Measurements from ENCODE around the gene ST8SIA3.

ST8SIA3 gene, protein sequence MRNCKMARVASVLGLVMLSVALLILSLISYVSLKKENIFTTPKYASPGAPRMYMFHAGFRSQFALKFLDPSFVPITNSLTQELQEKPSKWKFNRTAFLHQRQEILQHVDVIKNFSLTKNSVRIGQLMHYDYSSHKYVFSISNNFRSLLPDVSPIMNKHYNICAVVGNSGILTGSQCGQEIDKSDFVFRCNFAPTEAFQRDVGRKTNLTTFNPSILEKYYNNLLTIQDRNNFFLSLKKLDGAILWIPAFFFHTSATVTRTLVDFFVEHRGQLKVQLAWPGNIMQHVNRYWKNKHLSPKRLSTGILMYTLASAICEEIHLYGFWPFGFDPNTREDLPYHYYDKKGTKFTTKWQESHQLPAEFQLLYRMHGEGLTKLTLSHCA

DNA sequence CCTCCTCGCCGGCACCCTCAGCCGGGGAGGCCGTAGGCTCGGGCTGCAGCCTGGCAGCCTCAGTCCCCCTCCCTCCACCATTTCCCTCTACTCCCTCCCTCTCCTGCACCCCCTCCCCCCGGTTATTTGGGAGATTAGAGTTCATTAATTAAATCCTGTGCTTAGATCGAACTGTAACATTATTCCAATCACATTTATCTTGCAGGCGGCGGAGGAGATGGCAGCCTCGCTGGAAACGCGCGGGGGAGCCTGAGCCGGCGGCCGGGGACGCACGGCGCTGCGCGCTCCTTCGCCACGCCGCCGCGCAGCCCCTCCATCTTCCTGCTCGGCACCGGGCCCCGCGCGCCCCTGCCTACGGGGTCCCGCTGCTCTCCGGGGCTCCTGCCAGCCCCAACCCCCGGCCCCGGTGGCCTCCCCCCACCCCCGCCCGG, at the start of gene ST8SIA3:
Gene ST8SIA3 (plus strand): TSS at position 287 of the 431 bp plus-strand sequence. CDS start 290 bp downstream, outside the sequence.
- no peak for DNase-seq

DNA sequence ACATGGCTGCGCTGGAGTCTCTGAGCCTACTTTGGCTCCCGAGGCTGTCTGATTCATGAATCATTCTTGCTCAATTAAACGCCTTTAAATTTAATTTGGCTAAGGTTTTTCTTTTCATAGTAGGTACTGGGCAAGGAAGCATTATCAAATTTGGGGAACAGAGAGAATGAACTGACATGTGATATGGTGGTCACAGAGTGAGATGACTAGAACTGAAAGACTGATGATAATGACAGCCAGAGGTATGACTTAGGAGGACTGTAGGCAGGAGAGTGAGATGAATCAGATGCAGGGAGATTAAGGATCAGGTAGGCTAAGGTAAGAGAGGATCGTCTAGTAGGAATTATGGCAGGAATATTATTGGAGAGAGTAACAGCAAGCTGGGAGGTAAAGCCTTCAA, 40.9 kb upstream of the ST8SIA3 start:
- DNase-seq = no peak

DNA sequence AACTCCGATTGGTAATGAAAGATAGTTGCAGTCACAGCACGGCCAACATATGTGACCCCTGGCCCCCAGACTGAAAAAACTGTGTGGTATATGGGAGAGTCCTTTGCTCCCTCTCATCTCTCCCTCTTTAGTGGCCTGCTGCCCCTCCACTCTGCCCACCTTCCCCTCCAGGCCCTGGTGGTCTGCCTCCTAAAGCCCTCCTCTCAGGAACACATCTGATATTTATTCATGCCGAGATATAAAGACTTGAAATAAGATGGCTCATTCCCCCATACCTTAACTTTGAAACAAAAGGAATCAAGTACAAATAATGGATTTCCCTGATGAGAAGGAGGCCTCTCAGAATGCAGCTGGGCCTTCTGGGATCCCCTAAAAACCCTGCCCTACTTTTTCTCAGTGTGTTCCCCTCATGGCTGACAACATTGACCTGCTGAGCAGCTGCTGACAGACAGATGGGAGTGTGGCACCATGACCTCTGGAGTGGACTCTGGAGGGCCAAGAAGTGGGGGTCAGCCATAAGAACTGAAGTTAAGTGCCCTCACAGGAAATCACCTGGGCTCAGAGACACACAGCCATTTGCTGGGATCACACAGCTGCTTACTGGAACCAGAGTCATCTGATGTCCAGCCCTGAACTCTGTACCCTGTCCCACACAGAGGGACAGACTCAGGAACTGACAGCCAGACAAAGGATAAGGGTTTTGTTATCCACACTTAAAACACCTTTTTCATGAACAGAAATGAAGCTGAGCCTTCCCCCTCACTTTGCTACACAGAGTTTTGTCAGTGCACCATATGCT, 39.8 kb upstream of the ST8SIA3 start:
- no peak for DNase-seq

DNA sequence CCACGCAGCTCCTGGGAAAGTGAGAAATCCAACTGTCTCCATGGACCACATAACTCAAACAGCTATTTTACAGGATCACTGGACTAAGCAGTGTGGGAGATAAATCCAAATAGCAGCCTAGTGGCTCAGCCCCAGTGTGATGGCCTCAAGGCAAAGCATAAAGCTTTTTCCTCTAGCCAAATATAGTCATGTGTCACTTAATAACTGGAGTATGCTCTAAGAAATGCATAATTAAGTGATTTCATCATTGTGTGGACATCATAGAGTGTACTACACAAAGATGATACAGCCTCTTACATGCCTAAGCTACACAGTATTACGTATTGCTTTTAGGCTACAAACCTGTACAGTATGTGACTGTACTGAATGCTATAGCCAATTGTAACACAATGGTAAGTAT, 31.8 kb upstream of the ST8SIA3 start:
- DNase-seq = no peak

DNA sequence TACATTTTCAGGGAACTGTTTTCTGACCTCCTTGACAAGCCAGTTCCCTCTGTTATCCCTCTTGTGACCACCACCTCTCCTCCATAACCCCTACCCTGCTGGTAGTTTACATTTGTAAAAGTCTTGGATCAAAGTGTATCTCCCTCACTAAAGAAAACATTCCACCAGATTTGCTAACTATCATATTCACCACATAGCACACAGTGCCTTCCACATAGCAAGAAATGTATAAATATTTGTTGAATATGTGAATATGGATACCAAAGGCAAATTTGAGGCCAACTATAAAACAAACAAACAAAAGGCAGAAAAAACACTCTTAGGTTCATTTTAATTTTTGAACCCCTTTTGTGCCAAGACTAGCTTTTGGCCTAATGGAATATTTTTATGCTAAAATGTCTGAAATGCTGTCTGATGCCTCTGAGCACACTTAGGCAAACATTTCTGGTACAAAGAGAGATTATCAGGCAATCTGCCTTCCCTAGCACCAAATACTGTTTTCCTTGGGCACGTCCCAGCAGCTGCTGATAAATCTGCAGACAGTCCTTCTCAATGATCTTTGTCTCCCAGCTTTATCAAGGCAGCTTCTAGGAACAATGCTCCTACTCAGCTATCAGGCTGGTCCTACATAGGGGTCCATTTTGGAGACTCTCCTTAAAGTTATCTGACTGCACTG, 26.7 kb upstream of the ST8SIA3 start:
- no peak for DNase-seq

DNA sequence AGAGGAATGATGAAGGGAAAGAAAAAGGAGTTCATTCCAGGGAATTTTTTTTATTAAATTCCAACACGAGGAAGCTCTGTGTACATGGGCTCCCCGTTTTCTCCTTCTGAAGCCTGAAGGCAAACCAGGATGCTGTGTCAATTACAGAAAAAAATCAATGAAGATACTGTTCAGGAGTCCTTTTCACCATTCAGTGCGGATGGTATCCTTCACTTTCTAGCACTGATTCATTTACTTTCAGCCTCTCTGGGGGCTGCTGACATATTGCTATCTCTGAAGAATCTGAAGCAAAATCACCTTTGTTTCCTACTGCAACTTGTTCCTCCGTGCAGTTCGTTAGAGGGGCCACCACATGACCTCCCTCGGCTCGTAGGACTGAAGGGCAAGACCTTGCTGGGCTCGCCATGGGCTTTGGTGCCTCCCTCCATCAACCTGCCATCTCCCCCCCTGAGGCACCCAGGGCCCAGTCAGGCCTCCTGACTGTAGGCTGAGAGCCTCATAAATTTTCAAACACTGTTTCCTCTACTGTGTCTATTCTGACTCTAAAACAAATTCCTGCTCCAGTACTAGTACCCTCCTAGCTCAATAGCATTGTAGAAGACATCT, 25.5 kb upstream of the ST8SIA3 start:
- no peak for DNase-seq

DNA sequence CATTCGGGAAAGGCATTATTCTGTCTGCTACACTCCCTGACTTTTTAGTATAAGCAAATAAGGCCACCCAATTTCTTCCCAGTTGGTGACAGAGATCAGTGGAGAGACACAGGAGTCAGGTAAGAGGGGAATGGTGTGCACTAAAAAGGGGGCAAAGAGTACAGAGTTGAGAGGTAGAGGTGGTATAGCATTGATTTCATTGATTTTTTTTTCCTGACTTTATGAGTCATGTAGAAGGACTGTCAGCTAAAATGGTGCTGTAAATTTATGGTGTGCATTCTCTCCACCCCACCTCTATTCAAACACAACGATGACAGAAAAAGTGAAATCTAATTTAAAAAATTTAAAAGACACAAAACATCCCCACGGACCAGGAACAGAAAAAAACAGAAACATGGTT, 23.7 kb upstream of the ST8SIA3 start:
- DNase-seq = no peak

DNA sequence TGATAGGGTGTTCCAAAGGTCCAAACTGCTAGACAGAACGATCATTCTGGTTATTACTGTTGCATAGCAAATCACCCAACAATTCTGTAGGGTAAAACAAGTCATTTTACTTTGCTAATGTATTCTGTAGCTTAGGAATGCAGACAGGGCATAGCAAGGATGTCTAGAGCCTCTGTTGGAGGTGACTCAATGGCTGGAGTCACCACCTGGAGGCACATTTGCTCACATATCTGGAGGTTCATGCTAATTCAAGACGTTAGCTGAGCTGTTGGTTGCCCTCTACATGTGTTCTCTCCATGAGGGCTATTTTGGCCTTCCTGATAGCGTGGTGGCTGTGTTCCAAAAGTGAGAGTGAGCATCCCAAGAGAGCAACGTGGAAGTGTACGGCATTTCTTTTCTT, 22.5 kb upstream of the ST8SIA3 start:
- no peak for DNase-seq

DNA sequence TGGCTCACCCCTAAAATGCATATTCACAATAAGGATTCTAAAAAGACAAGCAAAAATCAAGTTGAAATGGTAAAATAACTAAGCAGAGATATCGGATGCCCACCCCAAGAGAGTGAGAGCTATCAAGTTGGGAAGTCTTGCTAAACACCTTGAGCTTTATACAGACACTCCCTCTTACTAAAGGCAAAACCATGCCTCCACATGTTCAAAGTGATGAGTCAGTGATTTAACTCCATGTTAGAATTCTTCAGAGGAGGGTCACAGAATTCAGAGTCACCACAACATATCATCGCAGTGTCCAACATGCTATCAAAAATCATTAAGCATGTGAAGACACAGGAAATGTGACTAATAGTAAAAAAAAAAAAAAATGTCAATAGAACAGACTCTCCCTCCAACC, 20.6 kb upstream of the ST8SIA3 start:
- no peak for DNase-seq

DNA sequence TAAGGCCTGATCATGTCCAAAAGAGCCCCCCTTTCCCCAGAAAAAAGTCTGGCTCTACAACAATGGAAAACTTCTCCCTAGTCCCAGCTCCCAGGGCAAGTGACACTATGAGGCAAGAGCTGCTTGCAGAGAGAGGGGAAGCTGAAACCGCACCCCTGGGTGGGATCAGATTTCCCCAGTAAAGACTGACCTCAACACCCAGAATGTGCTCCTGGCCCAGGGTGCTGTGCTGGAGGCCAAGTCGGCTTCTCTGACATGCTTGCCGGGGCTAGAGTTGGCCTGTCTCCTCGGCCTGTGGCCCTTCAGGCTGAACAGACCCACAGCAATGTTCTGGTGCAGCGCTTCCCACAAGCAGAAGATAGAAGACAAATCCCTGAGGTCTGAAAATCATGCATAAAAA, 18.4 kb upstream of the ST8SIA3 start:
- DNase-seq = no peak

DNA sequence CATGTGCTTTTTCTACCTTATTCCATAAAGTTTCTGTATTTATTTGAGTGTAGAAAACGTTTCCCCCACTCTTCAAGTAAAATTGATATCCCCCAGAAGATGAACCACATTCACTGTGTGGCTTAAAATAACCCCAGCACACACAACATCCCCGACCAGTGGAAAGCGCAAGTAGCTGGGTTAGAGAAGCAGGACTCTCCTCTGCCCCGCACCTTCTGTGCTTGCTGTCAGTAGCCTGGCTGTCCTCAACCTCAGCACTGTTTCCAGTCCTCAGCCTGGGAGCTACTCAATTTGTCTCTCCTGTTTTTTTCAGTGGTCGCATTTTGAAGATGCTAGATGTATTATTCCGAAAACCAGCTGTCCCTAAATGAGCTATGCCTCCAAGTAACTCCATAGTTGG, 18.0 kb upstream of the ST8SIA3 start:
- no peak for DNase-seq

DNA sequence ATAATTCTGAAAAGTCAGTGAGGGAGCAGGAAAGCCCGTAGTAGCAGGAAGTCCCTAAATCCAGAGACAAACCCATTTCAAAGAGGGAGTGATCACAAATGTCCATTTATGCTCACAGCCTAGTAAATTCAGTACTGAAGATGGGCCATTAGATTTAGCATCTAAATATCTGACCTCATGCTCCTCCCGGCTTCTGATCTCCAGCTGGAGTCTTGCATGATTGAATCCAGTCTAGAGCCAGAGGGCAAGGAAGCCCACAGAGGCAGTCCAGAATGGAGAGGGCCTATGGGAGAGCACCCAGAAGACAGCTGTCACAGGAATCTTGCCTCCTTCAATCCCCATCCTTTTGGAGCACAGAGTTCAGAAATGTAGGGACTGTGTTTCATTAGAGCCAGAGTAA, 16.0 kb upstream of the ST8SIA3 start:
- DNase-seq = no peak

DNA sequence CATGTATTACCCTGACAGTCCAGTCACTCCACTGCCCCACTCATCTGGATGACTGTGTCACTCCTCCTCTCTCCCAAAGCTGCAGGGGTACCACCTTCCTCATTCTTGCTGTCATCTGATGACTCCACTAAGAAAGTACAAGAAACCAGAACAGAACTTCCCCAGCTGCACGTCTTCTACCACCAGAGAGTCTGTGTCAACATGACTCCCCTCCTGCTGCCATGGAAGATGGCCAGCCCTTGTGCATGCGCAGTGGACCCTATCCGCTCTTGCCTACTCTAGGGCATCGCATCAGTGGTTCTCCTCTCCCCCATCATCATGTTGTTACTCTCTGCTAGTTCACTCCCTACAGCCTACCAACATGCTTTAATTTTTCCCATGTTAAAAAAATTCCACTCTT, 14.5 kb upstream of the ST8SIA3 start:
- DNase-seq = no peak

DNA sequence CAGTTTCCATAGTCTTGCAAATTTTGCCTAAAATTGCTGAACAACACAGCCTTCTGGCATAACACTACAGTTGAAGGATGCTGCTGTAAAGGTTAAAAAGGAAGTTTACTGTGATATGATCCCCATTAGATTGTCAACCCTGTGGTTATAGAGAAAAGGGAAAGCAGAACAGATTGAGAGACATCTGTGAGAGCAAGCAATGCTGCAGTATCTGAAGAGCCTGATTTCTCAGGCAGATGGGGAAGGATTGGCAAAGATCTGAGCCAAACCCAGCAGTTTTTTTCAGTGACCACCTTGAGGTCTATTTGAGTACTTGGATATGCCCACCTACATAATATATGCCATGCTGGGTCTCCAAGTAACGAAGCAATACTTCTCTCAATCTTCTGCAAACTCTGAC, 8.5 kb upstream of the ST8SIA3 start:
- no peak for DNase-seq

DNA sequence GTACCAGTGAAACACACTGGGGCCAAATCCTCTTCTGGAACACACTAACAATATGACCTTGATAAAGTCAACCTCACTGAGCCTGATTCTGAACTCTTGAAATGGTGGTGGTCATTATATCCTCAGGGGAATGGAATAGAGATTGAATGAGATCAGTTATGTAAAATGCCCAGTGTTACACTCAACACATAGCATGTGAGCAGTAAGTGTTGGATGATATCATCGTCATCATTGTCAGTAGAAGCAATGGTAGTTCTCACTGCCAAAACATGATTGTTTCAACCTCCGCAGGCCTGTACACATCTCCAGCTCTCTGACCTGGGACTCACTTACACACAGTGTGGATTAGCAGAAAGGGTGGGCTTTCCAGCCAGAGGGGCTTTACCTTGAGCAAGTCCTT, 5.5 kb upstream of the ST8SIA3 start:
- DNase-seq = no peak

DNA sequence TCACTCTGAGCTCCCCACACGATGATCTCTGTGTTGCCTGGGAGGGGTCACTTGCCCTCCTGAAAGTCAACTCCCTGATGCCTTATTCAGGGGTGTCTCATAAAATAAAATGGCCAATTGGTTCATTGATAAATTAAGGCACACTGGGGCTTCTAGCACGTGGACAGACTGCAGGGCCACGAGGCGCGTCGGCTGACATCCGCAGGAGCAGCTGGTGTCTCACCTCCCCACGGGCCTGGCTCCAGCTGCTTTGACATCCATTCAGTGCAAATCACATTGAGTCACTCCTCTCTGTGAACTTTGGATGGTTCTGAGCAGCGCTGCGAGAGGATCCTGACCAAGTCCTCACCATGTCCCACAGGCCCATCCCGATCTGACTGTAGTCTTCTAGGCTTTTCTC, 4.6 kb upstream of the ST8SIA3 start:
- no peak for DNase-seq

DNA sequence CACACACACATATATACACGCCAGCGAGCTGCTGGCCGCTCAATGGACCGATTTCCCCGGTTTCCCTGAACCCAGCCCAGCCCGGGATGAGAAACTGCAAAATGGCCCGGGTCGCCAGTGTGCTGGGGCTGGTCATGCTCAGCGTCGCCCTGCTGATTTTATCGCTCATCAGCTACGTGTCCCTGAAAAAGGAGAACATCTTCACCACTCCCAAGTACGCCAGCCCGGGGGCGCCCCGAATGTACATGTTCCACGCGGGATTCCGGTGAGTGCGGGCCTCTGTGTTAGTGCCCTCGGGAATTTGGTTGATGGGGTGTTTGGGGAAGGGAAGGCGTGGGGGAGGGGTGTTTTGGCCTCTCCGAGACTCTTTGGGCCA, 392 bp downstream of the ST8SIA3 start:
- DNase-seq = no peak

DNA sequence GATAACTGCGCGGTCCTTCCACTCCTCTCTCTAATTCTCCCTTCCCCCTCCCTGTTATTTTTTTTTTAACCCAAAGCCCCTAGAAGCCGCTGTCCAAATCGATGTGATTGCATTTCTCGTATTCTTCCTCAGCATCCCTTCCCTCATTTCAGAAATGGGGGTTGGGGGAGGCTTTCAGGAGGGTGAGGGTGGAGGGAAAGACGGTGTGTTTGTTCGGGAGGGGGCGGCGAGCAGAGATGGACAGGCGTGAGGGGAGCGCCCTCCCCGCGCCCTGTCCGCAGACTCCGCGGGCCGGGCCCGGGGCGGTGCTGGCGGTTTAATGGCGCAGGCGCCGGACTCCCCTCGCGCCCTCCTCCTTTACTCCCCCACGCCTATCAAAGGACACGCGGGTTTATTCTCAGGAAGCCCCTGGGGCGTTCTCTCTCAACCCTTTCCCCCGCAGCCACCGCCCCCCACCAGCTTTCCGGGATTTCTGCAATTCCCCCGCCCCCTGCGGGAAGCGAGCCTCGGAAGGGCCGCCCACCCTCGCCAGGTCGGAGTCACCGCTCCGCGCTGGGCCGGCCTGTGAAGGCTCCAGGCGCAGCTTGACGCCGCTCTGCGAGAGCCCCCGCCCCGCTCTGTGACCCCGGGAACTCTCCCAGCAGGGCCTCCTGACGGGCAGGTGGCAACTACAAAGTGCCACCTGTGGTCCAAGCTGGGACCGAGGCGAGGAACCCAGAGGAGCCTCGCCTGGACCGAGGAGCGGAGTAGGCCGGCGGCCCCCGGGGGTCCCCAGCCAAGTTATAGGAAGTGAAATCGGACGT, 981 bp downstream of the ST8SIA3 start:
- no peak for DNase-seq

DNA sequence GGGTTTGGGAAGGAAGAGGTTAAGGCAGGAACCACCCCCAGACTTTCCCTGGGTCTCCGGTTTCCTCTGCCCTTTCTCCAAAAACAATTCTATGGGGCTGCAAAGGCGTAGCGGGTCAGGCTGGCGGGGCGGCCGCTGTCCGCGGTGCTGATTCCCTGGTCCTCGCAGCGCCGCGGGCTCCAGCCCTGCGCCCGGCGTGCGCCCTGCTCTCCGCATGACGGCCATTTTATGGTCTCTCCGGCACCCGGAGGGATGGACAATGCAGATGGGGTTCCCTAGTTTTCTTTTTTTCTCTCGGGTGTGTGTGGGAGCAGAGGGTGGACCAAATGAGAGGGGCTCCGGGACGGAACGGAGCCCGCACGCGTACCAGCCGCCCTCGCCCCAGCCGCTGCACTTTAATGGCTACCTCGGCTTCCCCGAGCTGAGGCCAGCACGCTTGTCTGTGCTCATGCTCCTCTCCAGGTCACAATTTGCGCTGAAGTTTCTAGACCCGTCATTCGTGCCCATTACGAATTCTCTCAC, 1.6 kb downstream of the ST8SIA3 start:
- no peak for DNase-seq

DNA sequence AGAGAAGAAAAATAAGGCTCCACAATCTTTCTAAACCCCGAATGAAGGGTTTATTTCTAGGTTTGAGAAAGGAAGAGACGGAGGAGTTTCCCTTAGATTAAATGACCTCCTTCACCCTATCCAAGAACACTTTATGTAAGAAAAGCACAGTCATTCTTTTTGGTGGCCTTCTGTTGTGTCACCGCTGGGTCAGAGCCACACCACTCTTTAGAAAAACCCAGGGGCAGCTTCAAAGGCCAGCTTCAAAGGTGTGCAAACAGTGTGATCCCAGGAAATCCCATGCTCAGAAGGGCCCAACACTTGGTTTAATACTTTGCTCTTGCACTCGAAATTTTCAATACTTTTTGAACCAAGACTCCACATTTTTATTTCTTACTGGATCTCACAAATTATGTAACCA, 7.1 kb downstream of the ST8SIA3 start:
- DNase-seq = no peak

DNA sequence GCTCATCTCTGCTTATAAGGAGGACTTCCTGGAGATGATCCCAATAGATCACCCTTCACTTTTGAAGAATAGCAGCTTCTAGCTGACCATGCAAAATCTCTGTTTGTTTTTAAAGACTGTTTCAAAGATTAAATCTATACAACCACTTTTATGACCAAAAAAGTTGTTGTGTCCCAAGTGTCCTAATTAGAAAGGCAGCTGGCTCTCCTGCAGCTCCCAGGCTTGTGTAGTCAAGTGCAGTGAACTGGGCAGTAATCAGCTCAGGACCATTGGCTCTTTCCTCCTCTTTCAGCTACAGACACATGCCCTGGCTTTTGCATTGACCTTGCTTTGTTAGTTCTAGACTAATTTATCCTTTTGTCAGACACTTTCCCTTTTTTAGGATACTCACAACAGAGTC, 10.4 kb downstream of the ST8SIA3 start:
- no peak for DNase-seq

DNA sequence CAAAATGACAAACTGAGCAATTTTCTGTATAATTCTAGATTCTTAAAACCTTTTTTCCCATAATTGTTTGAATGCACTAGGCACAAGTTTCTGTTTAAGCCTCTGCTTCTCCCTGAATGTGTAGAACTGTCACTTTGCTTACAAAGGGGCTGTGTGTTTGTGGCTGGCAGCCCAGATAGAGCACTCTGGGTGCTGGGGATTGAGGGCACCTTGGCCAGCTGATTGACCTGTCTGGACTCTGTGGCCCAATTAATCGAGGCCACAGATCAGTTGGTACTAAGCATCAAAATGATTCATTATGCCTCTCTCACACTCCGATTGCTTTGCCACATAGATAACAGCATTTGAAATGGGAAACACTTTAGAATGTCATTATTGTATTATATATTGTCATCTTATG, 12.1 kb downstream of the ST8SIA3 start:
- DNase-seq = no peak
